ENCODE data around the gene PPA1. TPM values are rescaled to one million over a fixed set of nuclear protein-coding genes. Genes with fewer than 3 reads are reported as not detected.

PPA1 gene
- total RNA-seq, 1 donor from 2014 or later: 99.9 TPM

GRCh38 chr10:70169011-70169410 lies 64.2 kb downstream of the PPA1 start:
- intact Hi-C loops (cut with micrococcal nuclease): no loop called here
- Histone ChIP-seq H3K4me1 (peaks cover 70% of the 10 kb centered on the region), H3K27me3 (ENCODE audit: low read depth) (no peaks in the 10 kb centered on the region), H3K36me3 (peaks cover 9% of the 10 kb centered on the region), H3K27ac (replicated peaks) (no peak overlapping the region), H3K9me3 (replicated peaks) (no peaks in the 10 kb centered on the region), H3K4me3 (peak overlapping the region; percentile 89)
- TF ChIP-seq CTCF (IDR thresholded peaks at IDR 0.05; ENCODE audit: borderline replicate concordance): no peak
- DNase-seq: no peak

- no peak for DNase-seq
- H3K9me3 ChIP-seq (replicated peaks): no peaks in the 10 kb centered on the region
- H3K36me3 ChIP-seq: peaks cover 9% of the 10 kb centered on the region
- H3K27ac ChIP-seq (replicated peaks): no peak overlapping the region
- H3K27me3 ChIP-seq (ENCODE audit: low read depth): no peaks in the 10 kb centered on the region
- intact Hi-C loops (cut with micrococcal nuclease): no loop called here
- H3K4me1 ChIP-seq: peaks cover 81% of the 10 kb centered on the region
- H3K4me3 ChIP-seq: no peak overlapping the region
- no peak for TF ChIP-seq CTCF (IDR thresholded peaks at IDR 0.05; ENCODE audit: borderline replicate concordance)
These were observed 66.0 kb downstream of the PPA1 start for GRCh38 chr10:70167246-70167645.

- H3K4me1 ChIP-seq: peaks cover 89% of the 10 kb centered on the region
- H3K36me3 ChIP-seq: peaks cover 12% of the 10 kb centered on the region
- H3K4me3 ChIP-seq: no peak overlapping the region
- H3K27ac ChIP-seq (replicated peaks): no peak overlapping the region
- DNase-seq: no peak
- intact Hi-C loops (cut with micrococcal nuclease): no loop called here
- no peaks in the 10 kb centered on the region for H3K27me3 ChIP-seq (ENCODE audit: low read depth)
- TF ChIP-seq CTCF (IDR thresholded peaks at IDR 0.05; ENCODE audit: borderline replicate concordance): no peak
- no peaks in the 10 kb centered on the region for H3K9me3 ChIP-seq (replicated peaks)
These were observed 66.8 kb downstream of the PPA1 start for GRCh38 chr10:70166394-70166793.

- intact Hi-C loops (cut with micrococcal nuclease): no loop called here
- no peak for DNase-seq
- H3K36me3 ChIP-seq: peaks cover 33% of the 10 kb centered on the region
- peaks cover 86% of the 10 kb centered on the region for H3K4me1 ChIP-seq
- no peak for TF ChIP-seq CTCF (IDR thresholded peaks at IDR 0.05; ENCODE audit: borderline replicate concordance)
- H3K9me3 ChIP-seq (replicated peaks): no peaks in the 10 kb centered on the region
- no peaks in the 10 kb centered on the region for H3K27me3 ChIP-seq (ENCODE audit: low read depth)
- H3K27ac ChIP-seq (replicated peaks): no peak overlapping the region
- no peak overlapping the region for H3K4me3 ChIP-seq
These were observed 69.1 kb downstream of the PPA1 start for GRCh38 chr10:70164163-70164562.

- intact Hi-C loops (cut with micrococcal nuclease): no loop called here
- Histone ChIP-seq H3K4me3 (no peak overlapping the region), H3K9me3 (replicated peaks) (no peaks in the 10 kb centered on the region), H3K36me3 (peaks cover 33% of the 10 kb centered on the region), H3K4me1 (peaks cover 79% of the 10 kb centered on the region), H3K27me3 (ENCODE audit: low read depth) (no peaks in the 10 kb centered on the region), H3K27ac (replicated peaks) (no peak overlapping the region)
- DNase-seq: no peak
- TF ChIP-seq CTCF (IDR thresholded peaks at IDR 0.05; ENCODE audit: borderline replicate concordance): no peak
These were observed 69.8 kb downstream of the PPA1 start for GRCh38 chr10:70163448-70163847.

- no peaks in the 10 kb centered on the region for H3K9me3 ChIP-seq (replicated peaks)
- no peak for TF ChIP-seq CTCF (IDR thresholded peaks at IDR 0.05; ENCODE audit: borderline replicate concordance)
- no peak for DNase-seq
- H3K27me3 ChIP-seq (ENCODE audit: low read depth): no peaks in the 10 kb centered on the region
- no peak overlapping the region for H3K4me3 ChIP-seq
- peaks cover 37% of the 10 kb centered on the region for H3K36me3 ChIP-seq
- no peak overlapping the region for H3K27ac ChIP-seq (replicated peaks)
- H3K4me1 ChIP-seq: peaks cover 79% of the 10 kb centered on the region
- intact Hi-C loops (cut with micrococcal nuclease): no loop called here
These were observed 70.4 kb downstream of the PPA1 start for GRCh38 chr10:70162892-70163201.
